BLaER1 (cell line): ENCODE data around the gene SIX6.
"Not testable (repeated sequence)": the region's sequence is repeated elsewhere in the genome, so short reads cannot be mapped to it uniquely, and the experiment has no call there.

Experiments
- H3K27ac ChIP-seq: shearing (Covaris generic); formaldehyde crosslinking; 2 replicates; pipeline ENCODE4 v1.8.1; 2022
- H3K27me3 ChIP-seq: shearing (Covaris generic); formaldehyde crosslinking; 2 replicates; pipeline ENCODE4 v1.8.1; 2022
- H3K36me3 ChIP-seq: shearing (Covaris generic); formaldehyde crosslinking; 2 replicates; pipeline ENCODE4 v1.8.1; 2022
- H3K4me1 ChIP-seq: shearing (Covaris generic); formaldehyde crosslinking; 2 replicates; pipeline ENCODE4 v1.8.1; 2022
- H3K4me2 ChIP-seq: shearing (Covaris generic); formaldehyde crosslinking; 2 replicates; pipeline ENCODE4 v1.8.1; 2022
- H3K4me3 ChIP-seq: shearing (Covaris generic); formaldehyde crosslinking; 2 replicates; pipeline ENCODE4 v1.8.1; 2022
- H3K9ac ChIP-seq: shearing (Covaris generic); formaldehyde crosslinking; 2 replicates; pipeline ENCODE4 v1.8.1; 2022
- H3K9me3 ChIP-seq: shearing (Covaris generic); formaldehyde crosslinking; 2 replicates; pipeline ENCODE4 v1.8.1; 2022
- H4K20me1 ChIP-seq: shearing (Covaris generic); formaldehyde crosslinking; 2 replicates; pipeline ENCODE4 v1.8.1; 2022
- Cebpa-rat ChIP-seq: shearing (Covaris generic); IDR thresholded peaks from 2 replicates; pipeline ENCODE4 v1.8.1; 2022

Gene SIX6

GRCh38 chr14:60508707-60509437 is at the start of gene SIX6:
Gene SIX6, plus strand, starts transcription at chr14:60509146. Its CDS starts 253 bp downstream, at chr14:60509399.
- no peak within 1 kb of the TSS for H3K4me3 ChIP-seq
- no peaks in the 10 kb centered on the region for H4K20me1 ChIP-seq
- no peaks in the 10 kb centered on the region for H3K36me3 ChIP-seq
- no peak within 1 kb of the TSS for H3K9ac ChIP-seq
- H3K4me1 ChIP-seq, result peaks cover 6% of the 10 kb centered on the region; the same call in 1 of the 2 replicates
- no peak within 1 kb of the TSS for H3K27ac ChIP-seq
- H3K9me3 ChIP-seq, result peaks cover 55% of the 10 kb centered on the region
- H3K4me2 ChIP-seq, result no peak within 1 kb of the TSS
- no peak for TF ChIP-seq Cebpa-rat
- H3K27me3 ChIP-seq, result no peaks in the 10 kb centered on the region

GRCh38 chr14:60480248-60480647 is 28.7 kb upstream of the SIX6 start:
- H3K4me1 ChIP-seq, H3K36me3 ChIP-seq, H3K4me2 ChIP-seq, H4K20me1 ChIP-seq, H3K27me3 ChIP-seq, H3K9ac ChIP-seq, H3K27ac ChIP-seq, H3K4me3 ChIP-seq: not testable (repeated sequence)
- H3K9me3 ChIP-seq, result peaks cover 13% of the 10 kb centered on the region

- H3K27ac ChIP-seq, result no peak overlapping the region
- H3K4me2 ChIP-seq, result no peak overlapping the region
- H3K9ac ChIP-seq, result no peak overlapping the region
- no peaks in the 10 kb centered on the region for H4K20me1 ChIP-seq
- H3K27me3 ChIP-seq, result no peaks in the 10 kb centered on the region
- TF ChIP-seq Cebpa-rat, result no peak
- no peaks in the 10 kb centered on the region for H3K36me3 ChIP-seq
- no peaks in the 10 kb centered on the region for H3K4me1 ChIP-seq
- peaks cover 21% of the 10 kb centered on the region for H3K9me3 ChIP-seq
- no peak overlapping the region for H3K4me3 ChIP-seq
Measured at GRCh38 chr14:60482743-60483142, 26.2 kb upstream of the SIX6 start.

- Histone ChIP-seq H3K27ac (no peak overlapping the region), H3K4me2 (no peak overlapping the region), H3K9me3 (peaks cover 17% of the 10 kb centered on the region), H4K20me1 (no peaks in the 10 kb centered on the region), H3K27me3 (no peaks in the 10 kb centered on the region), H3K4me1 (no peaks in the 10 kb centered on the region), H3K9ac (no peak overlapping the region), H3K4me3 (no peak overlapping the region), H3K36me3 (no peaks in the 10 kb centered on the region)
- no peak for TF ChIP-seq Cebpa-rat
Measured at GRCh38 chr14:60485057-60485597, 23.8 kb upstream of the SIX6 start.

- no peaks in the 10 kb centered on the region for H4K20me1 ChIP-seq
- H3K27ac ChIP-seq, result no peak within 1 kb of the TSS
- H3K4me1 ChIP-seq, result no peaks in the 10 kb centered on the region
- H3K9ac ChIP-seq, result no peak within 1 kb of the TSS
- H3K4me2 ChIP-seq, result no peak within 1 kb of the TSS
- no peaks in the 10 kb centered on the region for H3K27me3 ChIP-seq
- no peaks in the 10 kb centered on the region for H3K36me3 ChIP-seq
- no peak within 1 kb of the TSS for H3K4me3 ChIP-seq
- TF ChIP-seq Cebpa-rat, result no peak
- peaks cover 11% of the 10 kb centered on the region for H3K9me3 ChIP-seq
Measured at GRCh38 chr14:60485598-60486251, 23.2 kb upstream of the SIX6 start, which contains the start of gene C14orf39. Gene C14orf39, minus strand, starts transcription at chr14:60486063. Its CDS starts 985 bp downstream, at chr14:60485078.

GRCh38 chr14:60487211-60487610 is 21.7 kb upstream of the SIX6 start:
- no peak overlapping the region for H3K9ac ChIP-seq
- TF ChIP-seq Cebpa-rat, result no peak
- no peaks in the 10 kb centered on the region for H3K4me1 ChIP-seq
- no peaks in the 10 kb centered on the region for H3K27me3 ChIP-seq
- H3K4me2 ChIP-seq, result no peak overlapping the region
- H3K36me3 ChIP-seq, result no peaks in the 10 kb centered on the region
- H3K9me3 ChIP-seq, result peaks cover 11% of the 10 kb centered on the region
- H3K27ac ChIP-seq, result no peak overlapping the region
- no peaks in the 10 kb centered on the region for H4K20me1 ChIP-seq
- H3K4me3 ChIP-seq, result no peak overlapping the region

- H3K4me3 ChIP-seq, result no peak overlapping the region
Measured at GRCh38 chr14:60488175-60488574, 20.8 kb upstream of the SIX6 start.

GRCh38 chr14:60490270-60490669 is 18.7 kb upstream of the SIX6 start:
- no peaks in the 10 kb centered on the region for H3K27me3 ChIP-seq
- no peaks in the 10 kb centered on the region for H4K20me1 ChIP-seq
- no peak for TF ChIP-seq Cebpa-rat
- H3K4me2 ChIP-seq, result no peak overlapping the region
- H3K9ac ChIP-seq, result no peak overlapping the region
- H3K4me3 ChIP-seq, result no peak overlapping the region
- H3K36me3 ChIP-seq, result no peaks in the 10 kb centered on the region
- H3K4me1 ChIP-seq, result no peaks in the 10 kb centered on the region
- peaks cover 7% of the 10 kb centered on the region for H3K9me3 ChIP-seq
- no peak overlapping the region for H3K27ac ChIP-seq

More at GRCh38 chr14:60488175-60488574, 20.8 kb upstream of the SIX6 start:
- no peak for TF ChIP-seq Cebpa-rat
- no peak overlapping the region for H3K27ac ChIP-seq
- H3K4me1 ChIP-seq, result no peaks in the 10 kb centered on the region
- H3K9me3 ChIP-seq, result peaks cover 11% of the 10 kb centered on the region
- H3K36me3 ChIP-seq, result no peaks in the 10 kb centered on the region
- H3K27me3 ChIP-seq, result no peaks in the 10 kb centered on the region
- no peaks in the 10 kb centered on the region for H4K20me1 ChIP-seq
- H3K9ac ChIP-seq, result no peak overlapping the region
- H3K4me2 ChIP-seq, result no peak overlapping the region

GRCh38 chr14:60495946-60496345 is 13.0 kb upstream of the SIX6 start:
- no peak overlapping the region for H3K4me2 ChIP-seq
- H3K4me3 ChIP-seq, result no peak overlapping the region
- no peaks in the 10 kb centered on the region for H3K4me1 ChIP-seq
- H3K9ac ChIP-seq, result no peak overlapping the region
- no peak overlapping the region for H3K27ac ChIP-seq
- no peaks in the 10 kb centered on the region for H4K20me1 ChIP-seq
- no peaks in the 10 kb centered on the region for H3K36me3 ChIP-seq
- H3K27me3 ChIP-seq, result no peaks in the 10 kb centered on the region
- TF ChIP-seq Cebpa-rat, result no peak
- H3K9me3 ChIP-seq, result no peaks in the 10 kb centered on the region

GRCh38 chr14:60502541-60502940 is 6.4 kb upstream of the SIX6 start:
- H3K9me3 ChIP-seq, result peaks cover 13% of the 10 kb centered on the region; the same call in 1 of the 2 replicates
- H3K36me3 ChIP-seq, result no peaks in the 10 kb centered on the region
- H3K4me2 ChIP-seq, result no peak overlapping the region
- no peaks in the 10 kb centered on the region for H3K27me3 ChIP-seq
- H3K27ac ChIP-seq, result no peak overlapping the region
- no peaks in the 10 kb centered on the region for H4K20me1 ChIP-seq
- TF ChIP-seq Cebpa-rat, result no peak
- H3K4me3 ChIP-seq, result no peak overlapping the region
- H3K4me1 ChIP-seq, result peaks cover 6% of the 10 kb centered on the region; the same call in 1 of the 2 replicates
- no peak overlapping the region for H3K9ac ChIP-seq
